ENCODE results near the gene FBXO40. TPM values are rescaled to one million over a fixed set of nuclear protein-coding genes. Genes with fewer than 3 reads are reported as not detected.

Gene FBXO40
- total RNA-seq, 3 donors from 2014 or later (not counting 1 experiment from before 2014, with no cell fraction given) = not detected

- 100% methylated on average over 4 of the region's 5 CpGs for WGBS (ENCODE audit: insufficient coverage)
- no peak overlapping the region for H3K4me3 Mint-ChIP-seq
- H3K27ac Mint-ChIP-seq = peak overlapping the region; percentile 20 to 27
- intact Hi-C loops (cut with micrococcal nuclease) = no loop called here
- H3K36me3 Mint-ChIP-seq = peaks cover 29% of the 10 kb centered on the region
- no peak for ATAC-seq
- H3K27me3 Mint-ChIP-seq (ENCODE audit: low read depth in 2 of 2) = no peaks in the 10 kb centered on the region
- TF ChIP-seq, protein P1, sequence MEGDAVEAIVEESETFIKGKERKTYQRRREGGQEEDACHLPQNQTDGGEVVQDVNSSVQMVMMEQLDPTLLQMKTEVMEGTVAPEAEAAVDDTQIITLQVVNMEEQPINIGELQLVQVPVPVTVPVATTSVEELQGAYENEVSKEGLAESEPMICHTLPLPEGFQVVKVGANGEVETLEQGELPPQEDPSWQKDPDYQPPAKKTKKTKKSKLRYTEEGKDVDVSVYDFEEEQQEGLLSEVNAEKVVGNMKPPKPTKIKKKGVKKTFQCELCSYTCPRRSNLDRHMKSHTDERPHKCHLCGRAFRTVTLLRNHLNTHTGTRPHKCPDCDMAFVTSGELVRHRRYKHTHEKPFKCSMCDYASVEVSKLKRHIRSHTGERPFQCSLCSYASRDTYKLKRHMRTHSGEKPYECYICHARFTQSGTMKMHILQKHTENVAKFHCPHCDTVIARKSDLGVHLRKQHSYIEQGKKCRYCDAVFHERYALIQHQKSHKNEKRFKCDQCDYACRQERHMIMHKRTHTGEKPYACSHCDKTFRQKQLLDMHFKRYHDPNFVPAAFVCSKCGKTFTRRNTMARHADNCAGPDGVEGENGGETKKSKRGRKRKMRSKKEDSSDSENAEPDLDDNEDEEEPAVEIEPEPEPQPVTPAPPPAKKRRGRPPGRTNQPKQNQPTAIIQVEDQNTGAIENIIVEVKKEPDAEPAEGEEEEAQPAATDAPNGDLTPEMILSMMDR (IDR thresholded peaks at IDR 0.05) = no peak
- H3K9me3 Mint-ChIP-seq = no peaks in the 10 kb centered on the region
- Histone ChIP-seq H3K9me3 (ENCODE audit: control insufficient read depth, insufficient read depth, low read length) (no peaks in the 10 kb centered on the region), H3K36me3 (ENCODE audit: control insufficient read depth, insufficient read depth, low read length) (peaks cover 68% of the 10 kb centered on the region), H3K27me3 (ENCODE audit: control insufficient read depth, insufficient read depth, low read length) (no peaks in the 10 kb centered on the region), H3K27ac (ENCODE audit: low read length) (no peak overlapping the region), H3K4me3 (ENCODE audit: low read length) (no peak overlapping the region), H3K4me1 (ENCODE audit: control insufficient read depth, insufficient read depth, low read length) (no peaks in the 10 kb centered on the region)
- H3K4me1 Mint-ChIP-seq = peaks cover 23 to 27% of the 10 kb centered on the region in 2 donors
- no peak for DNase-seq
Measured at GRCh38 chr3:121645054-121645453, 51.9 kb downstream of the FBXO40 start.

GRCh38 chr3:121648219-121648958 lies 55.2 kb downstream of the FBXO40 start:
- ATAC-seq (no peak), DNase-seq (no peak)
- H3K9me3 ChIP-seq (ENCODE audit: control insufficient read depth, insufficient read depth, low read length) = no peaks in the 10 kb centered on the region
- intact Hi-C loops (cut with micrococcal nuclease) = no loop called here
- WGBS (ENCODE audit: insufficient coverage) = over 99% methylated on average over 6 of the region's 6 CpGs
- TF ChIP-seq, protein P1 (IDR thresholded peaks at IDR 0.05) = no peak
- peaks cover 4% of the 10 kb centered on the region for H3K4me1 ChIP-seq (ENCODE audit: control insufficient read depth, insufficient read depth, low read length)
- Mint-ChIP-seq H3K9me3 (no peaks in the 10 kb centered on the region), H3K4me3 (no peak overlapping the region), H3K27me3 (ENCODE audit: low read depth in 2 of 2) (no peaks in the 10 kb centered on the region), H3K36me3 (peaks cover 18% of the 10 kb centered on the region), H3K4me1 (peaks cover 28 to 30% of the 10 kb centered on the region in 2 donors), H3K27ac (peak overlapping the region; percentile 18 to 50)
- peaks cover 71% of the 10 kb centered on the region for H3K36me3 ChIP-seq (ENCODE audit: control insufficient read depth, insufficient read depth, low read length)
- H3K4me3 ChIP-seq (ENCODE audit: low read length) = no peak overlapping the region
- H3K27ac ChIP-seq (ENCODE audit: low read length) = no peak overlapping the region
- no peaks in the 10 kb centered on the region for H3K27me3 ChIP-seq (ENCODE audit: control insufficient read depth, insufficient read depth, low read length)

DNA sequence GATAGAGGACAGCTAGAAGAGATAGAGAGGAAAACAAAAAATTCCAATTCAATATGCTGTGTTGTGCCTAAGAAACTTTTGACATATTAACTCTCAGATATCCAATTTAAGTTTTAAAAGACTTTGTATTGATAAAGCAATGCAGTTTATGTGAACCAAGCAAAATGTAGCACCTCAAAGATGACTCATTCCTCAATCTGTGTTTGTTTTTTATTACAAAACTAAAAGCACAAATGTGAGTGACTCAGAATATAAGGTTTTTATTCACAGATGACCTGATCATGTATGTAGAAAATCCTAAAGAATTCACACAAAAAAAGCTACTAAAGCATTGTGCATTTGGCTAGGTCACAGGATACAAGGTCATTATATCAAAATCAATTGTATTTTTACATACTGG lies 56.5 kb downstream of the FBXO40 start:
- Histone ChIP-seq H3K27ac (ENCODE audit: low read length) (no peak overlapping the region), H3K27me3 (ENCODE audit: control insufficient read depth, insufficient read depth, low read length) (no peaks in the 10 kb centered on the region), H3K36me3 (ENCODE audit: control insufficient read depth, insufficient read depth, low read length) (peaks cover 64% of the 10 kb centered on the region), H3K9me3 (ENCODE audit: control insufficient read depth, insufficient read depth, low read length) (no peaks in the 10 kb centered on the region), H3K4me1 (ENCODE audit: control insufficient read depth, insufficient read depth, low read length) (peaks cover 10% of the 10 kb centered on the region), H3K4me3 (ENCODE audit: low read length) (no peak overlapping the region)
- TF ChIP-seq, protein P1 (IDR thresholded peaks at IDR 0.05) = no peak
- H3K27ac Mint-ChIP-seq = peak overlapping the region; percentile 58 to 78
- ATAC-seq = no peak
- peaks cover 35 to 40% of the 10 kb centered on the region in 2 donors for H3K4me1 Mint-ChIP-seq
- no peak overlapping the region for H3K4me3 Mint-ChIP-seq
- intact Hi-C loops (cut with micrococcal nuclease) = no loop called here
- no peaks in the 10 kb centered on the region for H3K9me3 Mint-ChIP-seq
- DNase-seq = no peak
- H3K27me3 Mint-ChIP-seq (ENCODE audit: low read depth in 2 of 2) = no peaks in the 10 kb centered on the region
- peaks cover 7% of the 10 kb centered on the region for H3K36me3 Mint-ChIP-seq

DNA sequence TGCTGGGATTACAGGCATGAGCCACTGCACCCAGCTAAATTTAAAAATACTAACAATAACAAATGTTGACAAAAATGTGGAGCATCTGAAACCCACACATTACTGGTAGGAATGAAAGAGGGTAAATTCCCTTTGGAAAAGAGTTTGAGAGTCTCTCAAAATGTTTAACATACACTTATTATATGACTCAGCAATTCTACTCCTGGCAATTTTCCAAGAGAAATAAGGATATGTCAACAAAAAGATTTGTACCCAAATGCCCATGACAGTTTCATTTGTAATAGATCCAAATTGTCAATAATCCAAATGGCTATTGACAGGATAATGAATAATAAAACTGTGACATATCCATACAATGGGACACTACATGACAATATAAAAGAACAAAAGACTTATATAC lies 58.5 kb downstream of the FBXO40 start:
- Histone ChIP-seq H3K36me3 (ENCODE audit: control insufficient read depth, insufficient read depth, low read length) (peaks cover 68% of the 10 kb centered on the region), H3K4me3 (ENCODE audit: low read length) (no peak overlapping the region), H3K27ac (ENCODE audit: low read length) (no peak overlapping the region), H3K9me3 (ENCODE audit: control insufficient read depth, insufficient read depth, low read length) (no peaks in the 10 kb centered on the region), H3K4me1 (ENCODE audit: control insufficient read depth, insufficient read depth, low read length) (peaks cover 14% of the 10 kb centered on the region), H3K27me3 (ENCODE audit: control insufficient read depth, insufficient read depth, low read length) (no peaks in the 10 kb centered on the region)
- TF ChIP-seq, protein P1 (IDR thresholded peaks at IDR 0.05) = no peak
- Mint-ChIP-seq H3K4me3 (no peak overlapping the region), H3K9me3 (no peaks in the 10 kb centered on the region), H3K36me3 (peaks cover 7% of the 10 kb centered on the region), H3K27me3 (ENCODE audit: low read depth in 2 of 2) (no peaks in the 10 kb centered on the region), H3K27ac (peak overlapping the region; percentile 58 to 78), H3K4me1 (peaks cover 47 to 52% of the 10 kb centered on the region in 2 donors)
- ATAC-seq = no peak
- no peak for DNase-seq
- intact Hi-C loops (cut with micrococcal nuclease) = no loop called here
